IPS-NIHi11 (cell line): ENCODE measurements around the gene RHBDL1.
"Not testable (repeated sequence)": the region's sequence is repeated elsewhere in the genome, so short reads cannot be mapped to it uniquely, and the experiment has no call there.

ENCODE experiments used
- DNase-seq: peaks from one replicate; pipeline ENCODE4 v3.0.0; 2012; ENCODE audit warnings: mixed read lengths, low spot score

The RHBDL1 gene

DNA sequence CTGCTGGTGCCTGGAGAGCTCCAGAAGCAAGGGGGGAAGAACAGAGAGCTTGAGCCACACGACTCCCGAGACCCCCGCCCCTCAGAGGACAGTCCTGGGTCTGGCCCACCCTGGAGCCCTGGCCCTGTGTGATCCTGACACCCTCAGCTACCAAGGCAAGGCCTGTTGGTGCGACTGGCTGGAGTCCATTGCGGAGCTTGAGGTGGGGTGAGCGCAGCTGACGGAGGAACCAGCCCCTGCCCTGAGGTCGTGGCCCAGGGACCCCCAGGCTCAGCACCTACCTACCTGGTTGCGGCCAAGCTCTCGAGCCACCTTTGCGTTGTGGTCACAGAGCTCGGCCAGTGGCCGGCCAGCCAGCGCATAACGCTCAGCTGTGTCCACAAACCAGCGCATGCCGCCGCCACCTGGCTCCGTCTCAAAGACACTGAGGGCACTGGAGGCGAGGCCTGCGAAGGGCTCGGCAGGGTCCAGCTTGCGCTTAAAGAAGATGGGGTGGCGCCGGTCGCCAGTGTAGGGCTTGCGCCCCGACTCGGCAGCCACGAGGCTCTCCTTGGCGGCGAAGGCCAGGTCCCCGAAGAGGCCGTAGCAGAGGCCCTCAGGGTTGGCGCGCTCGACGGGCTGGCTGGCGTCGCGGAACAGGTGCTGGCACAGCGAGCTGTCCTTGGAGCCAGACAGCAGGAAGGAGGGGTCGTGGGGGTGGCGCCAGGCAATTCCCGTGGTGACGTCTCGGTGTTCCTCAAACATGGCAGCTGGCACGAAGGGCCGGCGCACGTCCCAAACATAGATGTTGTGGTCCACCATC lies 11.2 kb downstream of the RHBDL1 start:
- DNase-seq = no peak

- DNase-seq = no peak
These were observed 12.0 kb downstream of the RHBDL1 start for GRCh38 chr16:687499-687898.

DNA sequence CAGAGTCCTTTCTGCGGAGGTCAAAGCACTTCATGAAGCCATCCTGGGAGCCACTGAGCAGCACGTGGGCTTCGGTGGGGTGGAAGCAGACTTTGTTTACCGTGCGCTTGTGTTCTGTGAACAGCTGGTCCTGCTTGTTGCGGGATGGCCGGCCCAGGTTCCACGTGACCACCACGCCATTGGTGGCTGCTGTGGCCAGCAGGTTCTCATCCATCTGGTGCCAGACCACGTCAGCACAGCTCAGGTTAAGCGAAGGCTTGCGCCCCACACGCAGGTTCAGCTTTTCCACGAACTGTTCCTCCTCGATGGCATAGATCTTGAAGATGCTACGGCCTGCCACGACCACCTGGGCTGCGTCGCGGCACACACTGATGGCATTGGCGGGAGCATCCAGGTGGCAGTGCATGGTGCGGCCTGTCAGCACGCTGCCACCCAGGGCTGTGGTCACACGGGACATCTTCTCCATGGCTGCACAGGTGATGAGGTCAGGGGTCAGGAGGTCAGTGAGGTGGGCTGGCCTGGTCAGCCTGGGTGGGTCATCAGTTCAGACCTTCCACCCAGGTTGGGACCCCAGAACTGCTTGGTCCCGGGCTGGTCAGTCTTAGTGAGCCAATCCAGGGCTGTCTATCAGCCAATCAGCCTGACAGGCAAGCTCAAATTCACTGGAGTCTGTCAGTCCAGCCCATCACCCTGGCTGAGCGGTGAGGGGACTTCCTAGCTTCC lies 13.9 kb downstream of the RHBDL1 start:
- DNase-seq = no peak

DNA sequence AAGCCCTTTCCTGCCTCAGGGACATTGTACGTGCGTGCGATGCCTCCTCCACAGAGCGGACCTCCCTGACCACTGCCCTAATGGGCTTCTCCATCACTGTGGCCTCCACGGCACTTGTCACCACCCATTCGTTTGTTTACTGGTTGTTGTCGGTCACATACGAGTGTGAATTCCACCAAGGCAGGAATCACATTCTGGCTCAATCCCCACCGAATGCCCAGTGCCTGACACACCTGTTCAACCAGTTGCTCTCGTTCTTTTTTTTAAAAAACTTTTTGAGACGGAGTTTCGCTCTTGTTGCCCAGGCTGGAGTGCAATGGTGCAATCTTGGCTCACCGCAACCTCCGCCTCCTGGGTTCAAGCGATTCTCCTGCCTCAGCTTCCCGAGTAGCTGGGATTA lies 15.8 kb downstream of the RHBDL1 start:
- not testable (repeated sequence) for DNase-seq

- no peak for DNase-seq
These were observed 17.1 kb downstream of the RHBDL1 start for GRCh38 chr16:692356-693108.

- DNase-seq = no peak
These were observed 17.9 kb downstream of the RHBDL1 start for GRCh38 chr16:693364-693763.

DNA sequence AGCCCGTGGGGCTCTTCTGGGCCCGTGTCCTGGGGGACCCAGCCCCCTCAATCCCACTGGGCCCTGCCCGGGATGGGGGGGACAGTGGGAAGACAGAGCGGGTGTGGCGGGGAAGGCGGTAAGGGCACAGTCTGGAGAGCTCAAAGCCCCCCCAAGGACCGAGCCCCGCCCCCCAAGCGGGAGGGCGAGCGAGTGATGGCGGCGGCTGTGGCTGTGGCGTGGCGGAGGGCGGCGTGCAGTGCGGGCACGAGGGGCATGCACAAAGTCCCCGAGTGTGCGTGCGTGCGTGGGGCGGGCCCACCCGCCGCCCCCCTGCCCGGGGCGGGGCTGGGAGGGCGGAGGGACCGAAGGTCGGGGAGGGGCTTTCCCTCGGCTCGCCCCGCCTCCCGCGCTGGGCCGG lies 18.3 kb downstream of the RHBDL1 start:
- DNase-seq = no peak

- DNase-seq = peak; percentile 62
These were observed 18.9 kb downstream of the RHBDL1 start for GRCh38 chr16:694187-694862.

- DNase-seq = no peak
These were observed 19.4 kb downstream of the RHBDL1 start for GRCh38 chr16:694863-695354.

DNA sequence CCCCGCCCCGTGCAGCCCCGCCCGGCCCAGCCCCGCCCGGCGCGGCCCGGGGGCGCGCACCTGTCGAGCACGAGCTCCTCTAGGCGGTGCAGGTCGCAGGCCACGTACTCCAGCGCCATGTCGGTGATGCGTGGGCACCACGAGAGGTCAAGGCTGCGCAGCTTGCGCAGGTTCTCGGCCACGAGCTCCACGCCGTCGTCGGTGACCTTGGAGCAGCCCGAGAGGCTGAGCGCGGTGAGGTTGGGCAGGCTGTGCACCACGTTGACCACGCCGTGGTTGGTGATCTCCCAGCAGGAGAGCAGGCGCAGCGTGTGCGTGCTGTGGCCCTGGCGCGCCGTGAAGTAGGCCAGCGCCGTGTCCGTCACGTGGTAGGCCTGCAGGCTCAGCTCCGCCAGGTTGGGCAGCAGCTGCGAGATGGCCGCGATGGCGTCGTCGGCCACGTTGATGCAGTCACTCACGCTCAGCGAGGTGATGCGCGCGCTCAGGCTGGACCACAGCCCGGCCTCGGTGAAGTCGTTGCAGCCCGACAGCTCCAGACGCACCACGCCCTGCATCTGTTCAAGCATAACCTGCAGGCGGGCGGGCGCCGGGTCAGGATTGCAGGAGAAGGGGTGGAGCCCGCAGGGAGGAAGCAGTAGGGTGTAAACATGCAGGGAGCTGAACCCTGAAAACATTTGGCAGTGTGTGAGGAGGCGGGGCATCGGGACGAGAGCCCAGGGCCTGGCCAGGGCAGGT lies 20.1 kb downstream of the RHBDL1 start:
- DNase-seq = peak; percentile 86

- DNase-seq = no peak
These were observed 23.6 kb downstream of the RHBDL1 start for GRCh38 chr16:698911-699671.

DNA sequence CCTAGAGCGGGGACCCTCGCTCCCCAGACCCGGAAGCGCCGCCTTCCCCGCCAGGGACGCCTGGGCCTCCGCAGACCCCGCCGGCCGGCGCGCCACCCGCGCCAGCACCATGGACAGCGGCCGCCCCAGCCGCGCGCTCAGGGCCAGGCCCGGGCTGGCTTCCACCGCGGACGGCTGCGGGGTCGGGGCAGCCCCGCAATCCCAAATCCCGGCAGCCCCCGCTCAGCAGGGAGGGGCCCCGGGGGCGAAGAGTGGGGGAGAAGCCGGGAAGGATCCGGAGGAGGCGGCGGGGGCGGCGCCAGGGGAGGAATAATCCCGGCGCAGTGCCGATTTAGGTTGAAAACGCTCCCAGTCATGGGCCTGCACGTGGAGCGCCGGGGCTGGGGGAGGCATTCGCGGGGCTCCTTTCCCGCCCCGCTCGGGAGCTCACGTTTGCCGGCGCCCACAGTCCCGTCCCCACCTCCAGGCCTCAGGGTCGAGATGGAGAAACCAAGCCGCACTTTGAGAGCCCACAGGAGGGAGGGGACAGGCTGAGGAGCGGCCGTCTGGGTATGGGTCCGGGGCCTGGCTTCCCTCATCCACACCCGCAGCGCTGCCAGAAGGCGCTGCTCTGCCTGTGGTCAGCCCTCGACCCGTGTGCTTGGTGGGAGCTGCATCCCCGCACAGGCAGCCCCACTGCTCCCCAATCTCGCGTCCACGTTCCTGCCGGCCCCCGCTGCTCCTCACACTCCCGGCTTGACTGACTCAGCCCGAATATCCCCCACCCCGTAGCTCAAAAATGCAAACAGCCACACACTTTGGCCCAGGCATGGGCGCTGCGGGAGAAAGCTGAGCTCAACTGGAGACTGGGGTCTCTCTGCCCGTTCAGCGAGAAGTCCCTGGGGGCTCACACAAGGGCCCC lies 25.5 kb downstream of the RHBDL1 start:
- peak; percentile 92 for DNase-seq

DNA sequence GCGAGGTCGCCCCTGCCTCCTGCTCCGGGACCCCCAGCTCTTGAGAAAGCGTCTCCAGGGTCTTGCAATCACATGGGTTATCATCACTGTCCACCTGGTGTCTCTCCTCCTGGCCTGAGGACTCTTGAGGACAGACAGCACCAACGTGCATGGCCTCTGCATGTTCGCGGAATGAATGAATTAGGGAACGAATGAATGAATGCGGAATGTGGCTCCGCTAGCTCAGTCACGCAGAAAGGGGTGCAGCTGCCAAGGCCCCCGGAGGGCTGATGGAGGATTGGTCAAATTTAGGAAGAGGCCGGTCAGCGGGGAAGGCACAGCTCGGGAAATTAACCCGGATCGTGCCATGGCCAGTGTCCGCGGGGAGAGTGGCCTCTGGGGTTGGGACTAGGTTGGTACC lies 26.9 kb downstream of the RHBDL1 start:
- no peak for DNase-seq

- DNase-seq = no peak
These were observed 27.9 kb downstream of the RHBDL1 start for GRCh38 chr16:703406-703805.

- DNase-seq = no peak
These were observed 28.6 kb downstream of the RHBDL1 start for GRCh38 chr16:704047-704446.

DNA sequence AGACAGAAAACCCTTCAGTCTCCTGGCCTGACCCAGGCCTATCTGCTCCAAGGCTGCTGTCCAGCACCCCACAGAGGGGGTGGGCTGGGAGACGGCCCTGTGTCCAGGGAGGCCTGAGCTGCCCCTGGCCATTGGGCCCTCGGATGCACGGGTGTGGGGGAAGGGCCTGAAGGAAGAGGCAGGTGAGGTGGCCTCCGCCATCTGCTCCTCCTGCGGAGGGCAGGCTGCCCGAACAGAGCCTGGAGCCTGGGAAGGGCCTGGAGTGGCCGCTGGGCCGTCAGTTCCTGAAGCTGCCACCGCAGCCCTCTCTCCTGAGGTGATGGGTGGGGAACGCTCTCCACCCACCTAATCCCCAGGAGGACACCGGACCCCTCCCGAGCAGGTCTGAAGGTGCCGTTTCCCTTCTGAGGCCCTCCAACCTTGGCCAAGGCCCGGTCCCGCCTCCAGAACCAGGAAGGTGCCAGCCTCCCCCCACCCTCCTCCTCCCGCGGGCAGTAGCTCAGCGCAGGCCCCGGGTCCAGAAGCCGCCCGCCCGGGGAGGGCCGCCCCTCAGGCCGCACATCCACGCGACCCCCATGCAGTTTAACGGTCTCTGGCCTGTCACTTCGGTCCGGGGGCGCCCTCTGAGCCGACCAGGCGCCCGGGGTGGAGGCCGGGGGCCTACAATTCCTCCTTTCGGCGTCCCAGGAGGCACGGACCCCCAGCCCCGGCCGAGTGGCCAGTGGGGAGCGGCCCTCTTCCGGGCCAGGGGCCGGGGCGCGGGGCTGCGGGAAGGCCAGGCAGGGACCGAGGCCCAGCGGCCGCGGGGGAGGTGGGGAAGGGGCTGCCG lies 29.3 kb downstream of the RHBDL1 start:
- no peak for DNase-seq

DNA sequence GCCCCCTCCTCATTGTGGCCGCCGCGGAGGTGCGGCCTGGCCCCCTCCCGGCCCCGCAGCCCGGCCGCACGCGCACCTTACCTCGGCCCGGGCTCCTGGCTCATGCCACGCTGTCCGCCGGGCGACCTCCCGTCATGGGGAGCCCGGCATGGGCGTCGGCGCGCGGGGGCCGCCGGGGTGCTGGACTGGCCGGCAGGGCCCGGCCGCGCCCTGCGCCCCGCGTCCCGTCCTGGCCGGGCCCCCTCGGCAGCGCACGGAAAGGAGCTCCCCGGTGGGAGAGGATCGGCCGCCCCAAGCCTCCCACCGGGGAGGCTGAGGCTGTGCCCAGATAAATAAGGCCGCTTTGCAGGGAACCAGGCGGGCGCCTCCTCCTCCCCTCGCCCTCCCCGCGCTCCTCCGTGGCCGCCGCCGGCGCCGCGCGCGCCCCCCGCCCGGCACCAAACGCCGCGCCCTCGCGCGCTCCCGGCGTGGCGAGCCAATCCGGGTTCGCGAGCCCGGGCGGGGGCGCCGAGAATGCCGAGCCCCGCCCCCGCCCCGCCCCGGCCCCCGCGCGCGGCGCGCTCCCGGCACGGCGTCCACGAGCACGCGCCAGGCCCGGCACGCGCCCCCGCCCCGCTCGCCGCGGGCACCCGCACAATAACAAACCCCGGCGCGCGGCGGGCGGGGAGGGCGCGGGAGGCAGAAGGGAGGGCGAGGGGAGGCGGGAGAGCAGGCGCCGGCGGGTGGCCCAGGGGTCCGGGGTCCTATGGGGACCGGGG lies 30.1 kb downstream of the RHBDL1 start, which contains the start of gene FBXL16:
FBXL16 (minus strand) TSS at position 371 of the 758 bp plus-strand sequence. CDS start 8,396 bp downstream, outside the sequence.
- peak; percentile 81 for DNase-seq
